OCI-LY7 (cell line): ENCODE measurements around the gene SLC39A13.

Source experiments
- CTCF ChIP-seq: fragments of 200-600 bp; sonication (generic); conservative IDR thresholded peaks from 2 replicates; pipeline ENCODE4 v1.5.1; 2014; ENCODE audit warnings: mild to moderate bottlenecking, antibody characterized with exemption, low read length, moderate library complexity, mixed read lengths
- EZH2phosphoT487 ChIP-seq: fragments of 200-600 bp; sonication (generic); IDR thresholded peaks from 2 replicates; pipeline ENCODE4 v1.6.1; 2018; ENCODE audit warnings: low read depth, borderline replicate concordance, mild to moderate bottlenecking, mixed run types, antibody characterized with exemption, low read length, moderate library complexity, mixed read lengths

DNA sequence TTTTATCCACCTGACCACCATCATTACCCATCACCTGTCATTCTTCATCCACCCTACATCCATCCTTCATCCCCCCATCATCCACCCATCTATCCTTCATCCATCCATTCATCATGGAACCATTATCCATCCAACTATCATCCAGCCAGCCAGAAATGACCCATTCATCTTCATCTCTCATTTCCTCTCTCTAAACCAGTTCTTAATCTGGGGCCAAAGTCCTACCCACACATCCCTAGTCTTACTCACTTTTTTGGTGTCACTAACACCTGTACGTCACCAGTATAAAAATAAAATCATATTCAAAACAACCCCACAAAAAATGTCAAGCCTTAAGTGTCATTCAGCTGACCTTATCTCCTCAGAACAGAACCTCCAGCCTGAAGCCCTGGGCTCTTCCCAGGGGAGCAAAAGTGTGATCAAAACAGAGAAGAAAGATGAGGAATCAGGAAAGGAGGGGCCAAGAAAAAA lies 42.3 kb upstream of the SLC39A13 start:
- TF ChIP-seq CTCF (no peak), EZH2phosphoT487 (no peak)
